Natural killer cell treated with Interleukin-12 subunit alpha and Interleukin-12 subunit beta and Interleukin-15 and Interleukin-18, amount 100 ng/mL, for 72 hours (primary cell): ENCODE results near the gene FLT4. TPM values are rescaled to one million over a fixed set of nuclear protein-coding genes. Genes with fewer than 3 reads are reported as not detected.

Experiments
- ATAC-seq, 2 donors: fragments of 150-1000 bp; cut with Tn5 transposase in 1 of 2; sonication (Bioruptor Pico), chemical (Tn5 transposase) in 1 of 2; 2 replicates each; pipeline ENCODE4 v1.10.0; 2021
- DNase-seq: peaks from one replicate; pipeline ENCODE4 v3.0.0; 2022; ENCODE audit warnings: low spot score
- H3K27ac Mint-ChIP-seq, 2 donors: 1 replicate in 1 of 2; 2 replicates in 1 of 2; pipeline ENCODE4 v1.8.0; 2022; ENCODE audit warnings: mixed read lengths in 2 of 2, mild to moderate bottlenecking in 1 of 2, moderate library complexity in 1 of 2
- H3K27me3 Mint-ChIP-seq, 2 donors: 1 replicate in 1 of 2; 2 replicates in 1 of 2; pipeline ENCODE4 v1.8.0; 2022; ENCODE audit warnings: mixed read lengths in 2 of 2
- H3K36me3 Mint-ChIP-seq: one replicate; pipeline ENCODE4 v1.8.0; 2022; ENCODE audit warnings: mixed read lengths
- H3K4me1 Mint-ChIP-seq, 2 donors: 1 replicate in 1 of 2; 2 replicates in 1 of 2; pipeline ENCODE4 v1.8.0; 2022; ENCODE audit warnings: low read depth in 2 of 2, mixed read lengths in 2 of 2, mild to moderate bottlenecking in 1 of 2
- H3K4me3 Mint-ChIP-seq: one replicate; pipeline ENCODE4 v1.8.0; 2022; ENCODE audit warnings: mixed read lengths
- H3K9me3 Mint-ChIP-seq: 2 replicates; pipeline ENCODE4 v1.8.0; 2022; ENCODE audit warnings: mixed read lengths
- total RNA-seq, 2 donors: library from RNA; stranded (reverse); gene quantifications; one replicate each; pipeline ENCODE4 v1.2.3, GENCODE V29; 2022

FLT4 gene
- total RNA-seq, 2 donors from 2014 or later, result 0.26 to 0.47 TPM

DNA sequence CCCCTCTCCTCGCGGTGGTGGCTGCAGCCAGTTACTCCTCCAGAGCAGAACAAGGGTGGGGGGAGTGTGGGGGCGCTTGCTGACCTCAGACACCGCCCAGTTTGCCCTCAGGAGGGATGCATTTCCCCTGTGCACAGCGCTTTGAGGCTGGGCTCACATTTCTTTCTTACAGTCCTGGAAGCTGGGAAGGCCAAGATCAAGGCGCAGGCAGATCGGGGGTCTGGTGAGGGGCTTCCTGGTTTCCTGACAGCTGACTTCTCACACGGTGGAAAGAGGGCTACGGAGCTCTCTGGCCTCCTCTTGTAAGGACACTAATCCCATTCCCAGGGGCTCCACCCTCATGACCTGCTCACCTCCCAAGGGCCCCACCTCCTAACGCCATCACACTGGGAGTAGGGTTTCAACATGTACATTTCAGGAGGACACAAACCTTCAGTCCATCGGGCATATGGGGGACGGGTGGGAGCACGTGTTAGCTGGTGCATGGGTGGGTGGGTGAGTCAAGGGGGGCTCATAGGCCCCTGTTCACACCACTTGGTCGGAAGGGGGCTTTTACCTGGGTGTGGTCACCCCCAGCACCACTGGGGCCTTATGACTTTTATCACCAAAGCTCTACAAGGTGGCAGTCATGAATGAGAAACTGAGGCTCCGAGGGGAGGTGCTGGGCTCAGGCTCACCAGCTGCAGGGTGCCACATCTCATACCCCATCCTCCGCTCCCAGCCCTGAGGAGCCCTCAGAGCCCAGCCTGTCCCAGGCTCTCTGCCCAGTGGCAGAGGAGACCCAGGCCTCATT, 50.4 kb downstream of the FLT4 start:
- Mint-ChIP-seq H3K4me1 (no peaks in the 10 kb centered on the region), H3K9me3 (no peaks in the 10 kb centered on the region), H3K4me3 (no peak overlapping the region), H3K36me3 (no peaks in the 10 kb centered on the region), H3K27me3 (peaks cover 0 to 2% of the 10 kb centered on the region in 2 donors), H3K27ac (no peak overlapping the region)
- peak; percentile 37 for DNase-seq
- ATAC-seq, result no peak

- H3K4me1 Mint-ChIP-seq, result no peaks in the 10 kb centered on the region
- ATAC-seq, result no peak
- no peaks in the 10 kb centered on the region for H3K36me3 Mint-ChIP-seq
- H3K27ac Mint-ChIP-seq, result no peak overlapping the region
- no peaks in the 10 kb centered on the region for H3K9me3 Mint-ChIP-seq
- peaks cover 0 to 5% of the 10 kb centered on the region in 2 donors for H3K27me3 Mint-ChIP-seq
- no peak overlapping the region for H3K4me3 Mint-ChIP-seq
- no peak for DNase-seq
Measured at GRCh38 chr5:180598316-180598701, 51.1 kb downstream of the FLT4 start.

DNA sequence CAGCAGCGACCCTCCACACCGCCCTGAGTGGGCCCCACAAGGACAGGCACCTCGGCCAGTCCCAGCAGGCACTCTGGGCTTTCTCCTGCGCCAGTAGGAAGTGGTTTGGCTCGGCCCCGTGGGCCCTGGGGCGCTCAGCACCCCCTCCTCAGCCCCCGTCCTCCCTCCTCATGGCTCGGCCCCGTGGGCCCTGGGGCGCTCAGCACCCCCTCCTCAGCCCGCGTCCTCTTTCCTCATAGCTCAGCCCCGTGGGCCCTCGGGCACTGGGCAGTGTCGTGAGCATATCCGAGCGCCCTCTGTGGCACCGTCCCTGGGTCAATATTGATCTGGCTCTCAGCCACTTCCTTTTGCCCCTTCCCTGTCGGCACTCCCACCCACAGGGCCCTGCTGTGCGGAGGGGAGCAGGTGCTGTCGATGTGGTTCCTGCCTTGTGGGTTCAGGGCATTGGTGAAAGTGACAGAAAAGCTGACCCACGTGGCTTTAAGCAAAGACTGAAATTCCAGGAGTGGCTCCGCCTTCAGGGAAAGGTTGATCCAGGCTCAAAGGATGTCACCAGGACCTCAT, 52.6 kb downstream of the FLT4 start:
- ATAC-seq (peak in 1 of 2 donors; percentile 7), DNase-seq (peak; percentile 44)
- Mint-ChIP-seq H3K27ac (no peak overlapping the region), H3K4me1 (peaks cover 0 to 4% of the 10 kb centered on the region in 2 donors), H3K27me3 (peaks cover 10 to 14% of the 10 kb centered on the region in 2 donors), H3K36me3 (peaks cover 5% of the 10 kb centered on the region), H3K9me3 (no peaks in the 10 kb centered on the region), H3K4me3 (no peak overlapping the region)

DNA sequence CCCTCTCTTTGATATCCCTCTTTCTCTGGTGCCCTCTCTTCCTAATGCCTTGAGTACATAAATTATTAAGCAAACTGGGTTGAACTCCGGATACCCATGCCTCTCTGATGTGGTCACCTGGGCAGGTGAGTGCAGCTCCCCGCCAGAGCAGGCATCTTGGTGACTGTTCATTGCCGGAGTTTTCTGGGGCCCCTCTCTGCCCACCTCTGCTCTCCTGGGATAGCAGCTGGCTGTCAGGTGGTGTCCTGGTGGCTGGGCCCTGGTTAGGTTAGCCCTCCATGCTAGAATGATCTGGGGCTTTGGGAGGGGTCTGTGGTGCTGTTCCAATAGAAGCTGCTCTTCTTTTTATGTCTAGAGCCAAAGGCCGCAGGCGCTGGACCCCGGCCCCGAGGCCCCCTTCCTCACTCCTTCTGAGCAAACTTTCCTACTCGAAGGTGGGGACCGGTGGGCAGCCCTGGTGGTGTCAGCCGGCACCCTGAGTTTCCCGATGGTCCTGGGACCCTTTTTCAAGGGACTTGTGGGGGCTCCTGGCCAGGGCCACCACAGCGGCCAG, 53.2 kb downstream of the FLT4 start:
- Mint-ChIP-seq H3K9me3 (no peaks in the 10 kb centered on the region), H3K27me3 (peaks cover 10 to 12% of the 10 kb centered on the region in 2 donors), H3K4me1 (peaks cover 0 to 4% of the 10 kb centered on the region in 2 donors), H3K4me3 (no peak overlapping the region), H3K36me3 (peaks cover 5% of the 10 kb centered on the region), H3K27ac (no peak overlapping the region)
- no peak for DNase-seq
- no peak for ATAC-seq

DNA sequence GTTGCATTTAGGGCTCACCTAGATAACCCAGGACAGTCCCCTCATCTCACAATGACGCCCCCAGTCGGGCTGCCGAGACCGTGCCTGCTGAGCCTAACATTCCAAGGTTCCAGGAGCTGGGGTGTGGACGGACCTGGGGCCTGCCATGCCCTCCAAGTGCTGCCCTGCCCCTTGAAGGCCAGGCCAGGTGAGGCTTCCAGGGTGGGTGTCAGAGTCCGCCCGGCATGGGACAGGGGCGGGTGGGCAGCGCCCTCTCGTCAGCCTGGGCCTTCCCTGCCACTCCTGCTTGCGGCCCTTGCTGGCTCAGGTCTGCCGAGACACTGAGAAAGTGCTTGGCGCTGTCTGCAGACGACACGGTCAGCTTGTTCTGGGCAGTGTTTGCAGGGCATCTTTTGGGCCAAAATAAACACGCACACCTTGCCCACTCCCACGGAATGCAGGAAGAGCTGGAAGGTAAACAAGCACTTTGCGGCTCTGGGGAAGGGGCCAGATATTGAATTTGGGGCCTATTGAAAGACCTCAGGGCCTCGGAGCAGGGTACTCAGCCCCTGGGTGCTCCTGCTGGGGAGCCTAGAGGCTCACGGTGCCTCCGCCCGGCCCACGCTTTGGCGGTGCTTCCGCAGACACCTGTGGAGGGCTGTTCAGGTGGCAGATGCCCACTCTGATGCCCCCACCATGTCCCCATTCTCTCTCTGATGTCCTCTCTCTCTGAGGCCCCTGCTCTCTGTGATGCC, 53.9 kb downstream of the FLT4 start:
- Mint-ChIP-seq H3K27me3 (peaks cover 10 to 12% of the 10 kb centered on the region in 2 donors), H3K36me3 (peaks cover 5% of the 10 kb centered on the region), H3K4me3 (no peak overlapping the region), H3K9me3 (no peaks in the 10 kb centered on the region), H3K27ac (no peak overlapping the region), H3K4me1 (peaks cover 0 to 4% of the 10 kb centered on the region in 2 donors)
- ATAC-seq (no peak), DNase-seq (no peak)

GRCh38 chr5:180595046-180595379, 54.4 kb downstream of the FLT4 start:
- no peaks in the 10 kb centered on the region for H3K9me3 Mint-ChIP-seq
- no peak for DNase-seq
- peaks cover 10 to 12% of the 10 kb centered on the region in 2 donors for H3K27me3 Mint-ChIP-seq
- peaks cover 0 to 4% of the 10 kb centered on the region in 2 donors for H3K4me1 Mint-ChIP-seq
- peaks cover 5% of the 10 kb centered on the region for H3K36me3 Mint-ChIP-seq
- no peak overlapping the region for H3K4me3 Mint-ChIP-seq
- ATAC-seq, result no peak
- no peak overlapping the region for H3K27ac Mint-ChIP-seq

DNA sequence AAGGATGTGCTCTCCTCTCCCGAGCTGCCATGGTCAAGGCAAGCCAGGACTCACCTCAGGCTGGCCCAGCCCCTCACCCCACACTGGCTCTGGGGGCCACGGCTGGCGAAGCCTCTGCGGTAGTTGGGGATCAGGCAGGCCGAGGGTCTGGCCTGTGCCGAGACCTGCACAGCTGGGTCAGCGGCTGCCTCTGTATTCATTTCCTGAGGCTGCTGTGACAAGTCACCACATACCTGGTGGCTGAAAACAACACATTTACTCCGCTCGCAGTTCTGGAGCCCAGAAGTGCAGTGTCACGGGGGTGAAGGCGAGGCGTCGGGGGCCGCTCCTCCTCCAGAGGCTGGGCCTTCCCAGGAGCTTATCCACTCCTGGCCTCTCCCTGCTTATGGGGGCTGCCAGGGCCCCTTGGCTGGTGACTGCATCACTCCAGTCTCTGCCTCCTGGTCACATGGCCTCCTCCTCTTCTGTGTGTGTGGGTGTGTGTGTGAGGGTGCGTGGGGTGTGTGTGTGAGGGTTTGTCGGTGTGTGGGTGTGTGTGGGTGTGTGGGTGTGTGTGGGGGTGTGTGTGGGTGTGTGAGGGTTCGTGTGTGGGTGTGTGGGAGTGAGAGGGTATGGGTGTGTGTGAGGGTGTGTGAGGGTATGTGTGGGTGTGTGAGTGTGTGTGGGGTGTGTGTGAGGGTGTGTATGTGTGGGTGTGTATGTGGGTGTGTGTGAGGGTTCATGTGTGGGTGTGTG, 54.9 kb downstream of the FLT4 start:
- H3K4me3 Mint-ChIP-seq, result no peak overlapping the region
- H3K9me3 Mint-ChIP-seq, result no peaks in the 10 kb centered on the region
- DNase-seq (no peak), ATAC-seq (no peak)
- peaks cover 0 to 4% of the 10 kb centered on the region in 2 donors for H3K4me1 Mint-ChIP-seq
- no peak overlapping the region for H3K27ac Mint-ChIP-seq
- H3K36me3 Mint-ChIP-seq, result peaks cover 5% of the 10 kb centered on the region
- H3K27me3 Mint-ChIP-seq, result peaks cover 12 to 13% of the 10 kb centered on the region in 2 donors

GRCh38 chr5:180593446-180594206, 55.8 kb downstream of the FLT4 start:
- H3K27ac Mint-ChIP-seq, result no peak overlapping the region
- no peaks in the 10 kb centered on the region for H3K9me3 Mint-ChIP-seq
- peaks cover 0 to 4% of the 10 kb centered on the region in 2 donors for H3K4me1 Mint-ChIP-seq
- peaks cover 5% of the 10 kb centered on the region for H3K36me3 Mint-ChIP-seq
- DNase-seq (no peak), ATAC-seq (no peak)
- peaks cover 12 to 18% of the 10 kb centered on the region in 2 donors for H3K27me3 Mint-ChIP-seq
- H3K4me3 Mint-ChIP-seq, result no peak overlapping the region

DNA sequence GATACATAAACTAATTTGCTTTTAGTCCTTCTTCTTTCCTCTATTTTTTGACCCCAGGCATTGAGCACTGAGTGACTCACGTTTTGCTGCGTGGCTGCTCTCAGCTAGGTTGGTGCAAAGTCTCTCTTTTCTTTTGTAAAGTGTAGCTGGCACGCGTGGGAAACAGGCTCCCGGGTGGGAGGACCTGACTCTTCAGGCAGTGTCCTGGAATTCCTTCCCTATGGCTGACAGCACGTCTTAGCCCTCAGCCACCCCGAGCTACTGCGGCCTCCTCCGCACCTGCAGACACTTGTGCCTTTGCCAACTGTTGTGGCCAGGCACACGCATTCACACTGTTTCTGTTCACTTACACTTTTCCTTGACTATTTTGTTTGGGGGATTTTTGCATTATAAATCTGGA, 57.2 kb downstream of the FLT4 start:
- peaks cover 12 to 18% of the 10 kb centered on the region in 2 donors for H3K27me3 Mint-ChIP-seq
- DNase-seq (no peak), ATAC-seq (no peak)
- H3K27ac Mint-ChIP-seq, result no peak overlapping the region
- H3K9me3 Mint-ChIP-seq, result no peaks in the 10 kb centered on the region
- peaks cover 5% of the 10 kb centered on the region for H3K36me3 Mint-ChIP-seq
- H3K4me3 Mint-ChIP-seq, result no peak overlapping the region
- peaks cover 0 to 4% of the 10 kb centered on the region in 2 donors for H3K4me1 Mint-ChIP-seq

DNA sequence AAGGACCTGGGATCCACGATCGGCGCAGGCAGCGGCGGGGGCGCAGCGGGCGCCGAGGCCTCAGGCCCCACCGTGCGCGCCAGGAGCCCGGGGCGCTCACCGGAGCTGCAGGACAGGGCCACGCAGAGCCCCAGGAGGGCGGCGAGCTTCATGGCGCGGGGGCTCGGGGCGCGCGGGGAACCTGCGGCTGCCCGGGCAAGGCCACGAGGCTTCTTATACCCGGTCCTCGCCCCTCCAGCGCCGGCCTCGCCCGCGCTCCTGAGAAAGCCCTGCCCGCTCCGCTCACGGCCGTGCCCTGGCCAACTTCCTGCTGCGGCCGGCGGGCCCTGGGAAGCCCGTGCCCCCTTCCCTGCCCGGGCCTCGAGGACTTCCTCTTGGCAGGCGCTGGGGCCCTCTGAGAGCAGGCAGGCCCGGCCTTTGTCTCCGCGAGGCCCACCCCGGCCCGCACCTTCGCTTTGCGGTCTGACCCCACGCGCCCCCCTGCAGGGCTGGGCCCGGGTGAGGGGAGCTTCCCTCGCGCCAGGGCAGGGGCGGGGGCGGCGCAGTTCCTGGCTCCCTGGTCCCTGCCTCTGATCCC, 58.0 kb downstream of the FLT4 start, which contains the start of gene SCGB3A1:
TSS of gene SCGB3A1 (minus strand) at position 189 of the 577 bp plus-strand sequence. CDS start at position 152, 37 bp downstream.
- Mint-ChIP-seq H3K4me1 (peaks cover 0 to 4% of the 10 kb centered on the region in 2 donors), H3K36me3 (peaks cover 5% of the 10 kb centered on the region), H3K4me3 (no peak within 1 kb of the TSS), H3K27me3 (peaks cover 16 to 18% of the 10 kb centered on the region in 2 donors), H3K27ac (no peak within 1 kb of the TSS), H3K9me3 (no peaks in the 10 kb centered on the region)
- ATAC-seq (no peak), DNase-seq (no peak)

GRCh38 chr5:180590543-180591310, 58.7 kb downstream of the FLT4 start:
- no peak overlapping the region for H3K27ac Mint-ChIP-seq
- H3K4me3 Mint-ChIP-seq, result no peak overlapping the region
- DNase-seq, result peak; percentile 50
- no peak for ATAC-seq
- peaks cover 17 to 18% of the 10 kb centered on the region in 2 donors for H3K27me3 Mint-ChIP-seq
- H3K4me1 Mint-ChIP-seq, result peaks cover 0 to 4% of the 10 kb centered on the region in 2 donors
- no peaks in the 10 kb centered on the region for H3K9me3 Mint-ChIP-seq
- peaks cover 5% of the 10 kb centered on the region for H3K36me3 Mint-ChIP-seq
